Endodermal cell (in vitro differentiated cells): Measurements from ENCODE around the gene CHORDC1. TPM values are rescaled to one million over a fixed set of nuclear protein-coding genes. Genes with fewer than 3 reads are reported as not detected.

ENCODE experiments used
- DNase-seq: peaks from one replicate; pipeline ENCODE4 v3.0.0-alpha.2; 2017
- H3K27ac ChIP-seq: 2 replicates; pipeline ENCODE4 v1.5.1; 2013; ENCODE audit warnings: mild to moderate bottlenecking, low read depth, low read length, moderate library complexity
- H3K27me3 ChIP-seq: 2 replicates; pipeline ENCODE4 v1.6.1; 2013; ENCODE audit warnings: mild to moderate bottlenecking, low read length, moderate library complexity; ENCODE audit not compliant: insufficient read depth, control insufficient read depth, poor library complexity, severe bottlenecking
- H3K36me3 ChIP-seq: 2 replicates; pipeline ENCODE4 v1.7.0; 2013; ENCODE audit warnings: mild to moderate bottlenecking, low read length, moderate library complexity; ENCODE audit not compliant: control insufficient read depth, insufficient read depth
- H3K4me1 ChIP-seq: one replicate; pipeline ENCODE4 v1.7.0; 2013; ENCODE audit warnings: low read length; ENCODE audit not compliant: control insufficient read depth, insufficient read depth
- H3K4me3 ChIP-seq: 2 replicates; pipeline ENCODE4 v1.5.1; 2013; ENCODE audit warnings: mild to moderate bottlenecking, low read length, moderate library complexity
- H3K9ac ChIP-seq: 2 replicates; pipeline ENCODE4 v1.6.1; 2013; ENCODE audit warnings: mild to moderate bottlenecking, low read length, moderate library complexity; ENCODE audit not compliant: poor library complexity, severe bottlenecking; ENCODE audit errors: extremely low read depth
- H3K9me3 ChIP-seq: 2 replicates; pipeline ENCODE4 v1.6.1; 2013; ENCODE audit warnings: mild to moderate bottlenecking, low read length, moderate library complexity; ENCODE audit not compliant: control insufficient read depth
- H3K27ac Mint-ChIP-seq: 2 replicates; pipeline ENCODE4 v1.8.0; 2020; ENCODE audit warnings: mixed read lengths
- H3K27me3 Mint-ChIP-seq: 2 replicates; pipeline ENCODE4 v1.8.0; 2021; ENCODE audit warnings: mild to moderate bottlenecking, mixed read lengths; ENCODE audit not compliant: insufficient read depth
- H3K36me3 Mint-ChIP-seq: 2 replicates; pipeline ENCODE4 v1.8.0; 2020; ENCODE audit warnings: low read depth, mixed read lengths
- H3K4me1 Mint-ChIP-seq: 2 replicates; pipeline ENCODE4 v1.8.0; 2020; ENCODE audit warnings: mixed read lengths
- H3K4me3 Mint-ChIP-seq: 2 replicates; pipeline ENCODE4 v1.8.0; 2020; ENCODE audit warnings: mild to moderate bottlenecking, moderate library complexity, mixed read lengths
- H3K9me3 Mint-ChIP-seq: 2 replicates; pipeline ENCODE4 v1.8.0; 2020; ENCODE audit warnings: mild to moderate bottlenecking, mixed read lengths
- CTCF ChIP-seq: fragments of 200-600 bp; sonication (generic); conservative IDR thresholded peaks from 2 replicates; pipeline ENCODE4 v1.5.0; 2021; ENCODE audit warnings: antibody characterized with exemption, mild to moderate bottlenecking
- WGBS, 2 experiments: methylation state at CpG; one replicate each; pipeline versions ENCODE4 v1.1.5 to v1.1.7; 2013; ENCODE audit warnings: missing lambda C conversion rate in 2 of 2, mixed read lengths in 1 of 2; ENCODE audit not compliant: insufficient coverage in 1 of 2, insufficient read length in 1 of 2; 5-methylcytosine and 5-hydroxymethylcytosine counted together
- total RNA-seq, 2 donors: library from RNA; stranded (reverse); fragmentation: NEBNext Ultra II Directional in 1 of 2; extraction: Animal tissue kit (Norgen Biotek cat#: 25700) in 1 of 2; gene quantifications; 2 replicates in 1 of 2; 3 replicates in 1 of 2; pipeline ENCODE4 v1.2.1, GENCODE V29; 2021

Gene CHORDC1
- total RNA-seq, 2 donors from 2014 or later = 54.6 to 56.9 TPM

- Mint-ChIP-seq H3K27me3 (no peaks in the 10 kb centered on the region), H3K27ac (no peak overlapping the region), H3K36me3 (no peaks in the 10 kb centered on the region), H3K4me1 (no peaks in the 10 kb centered on the region), H3K9me3 (no peaks in the 10 kb centered on the region), H3K4me3 (no peak overlapping the region)
- Histone ChIP-seq H3K36me3 (no peaks in the 10 kb centered on the region), H3K4me3 (no peak overlapping the region), H3K9ac (no peak overlapping the region), H3K27ac (no peak overlapping the region), H3K27me3 (no peaks in the 10 kb centered on the region), H3K4me1 (no peaks in the 10 kb centered on the region), H3K9me3 (no peaks in the 10 kb centered on the region)
- WGBS, 2 experiments = 100% methylated on average over 1 of the region's 2 CpGs; no CpG with 5 or more reads in 1 of the 2 experiments
- no peak for DNase-seq
- TF ChIP-seq CTCF = no peak
These were observed 31.2 kb upstream of the CHORDC1 start for GRCh38 chr11:90254065-90254464.

GRCh38 chr11:90252053-90252452 lies 29.2 kb upstream of the CHORDC1 start:
- 89 to 96% methylated on average over 3 of the region's 3 CpGs for WGBS, 2 experiments
- Histone ChIP-seq H3K27ac (no peak overlapping the region), H3K4me1 (no peaks in the 10 kb centered on the region), H3K4me3 (no peak overlapping the region), H3K36me3 (no peaks in the 10 kb centered on the region), H3K9me3 (no peaks in the 10 kb centered on the region), H3K27me3 (no peaks in the 10 kb centered on the region), H3K9ac (no peak overlapping the region)
- Mint-ChIP-seq H3K36me3 (no peaks in the 10 kb centered on the region), H3K27me3 (no peaks in the 10 kb centered on the region), H3K9me3 (no peaks in the 10 kb centered on the region), H3K4me3 (no peak overlapping the region), H3K27ac (no peak overlapping the region), H3K4me1 (no peaks in the 10 kb centered on the region)
- no peak for DNase-seq
- TF ChIP-seq CTCF = no peak

GRCh38 chr11:90251599-90251998 lies 28.8 kb upstream of the CHORDC1 start:
- no peak overlapping the region for H3K27ac Mint-ChIP-seq
- Histone ChIP-seq H3K9me3 (no peaks in the 10 kb centered on the region), H3K4me1 (no peaks in the 10 kb centered on the region), H3K27ac (no peak overlapping the region), H3K4me3 (no peak overlapping the region), H3K9ac (no peak overlapping the region), H3K36me3 (no peaks in the 10 kb centered on the region), H3K27me3 (no peaks in the 10 kb centered on the region)
- H3K27me3 Mint-ChIP-seq = no peaks in the 10 kb centered on the region
- 85 to 86% methylated on average over 2 of the region's 2 CpGs for WGBS, 2 experiments
- TF ChIP-seq CTCF = no peak
- H3K4me1 Mint-ChIP-seq = no peaks in the 10 kb centered on the region
- no peak for DNase-seq
- no peak overlapping the region for H3K4me3 Mint-ChIP-seq
- no peaks in the 10 kb centered on the region for H3K9me3 Mint-ChIP-seq
- no peaks in the 10 kb centered on the region for H3K36me3 Mint-ChIP-seq
